ENCODE results near the gene CD101. TPM values are rescaled to one million over a fixed set of nuclear protein-coding genes. Genes with fewer than 3 reads are reported as not detected.

The CD101 gene
- total RNA-seq, 2 experiments from 2014 or later: 28.6 to 34.4 TPM

DNA sequence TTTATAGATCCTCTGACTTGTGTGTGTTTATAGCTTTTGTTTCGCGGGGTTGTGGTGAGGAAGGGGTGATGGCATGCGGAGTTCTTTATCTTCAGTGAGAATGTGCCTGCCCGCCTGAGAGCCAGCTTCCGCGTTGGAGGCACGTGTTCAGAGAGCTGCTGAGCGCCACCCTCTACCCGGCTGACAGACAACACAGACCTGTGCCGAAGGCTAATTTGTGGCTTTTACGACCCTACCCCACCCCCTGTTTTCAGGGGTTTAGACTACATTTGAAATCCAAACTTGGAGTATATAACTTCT is 14.4 kb upstream of the CD101 start:
- Mint-ChIP-seq H3K9me3 (ENCODE audit: insufficient read depth) (no peaks in the 10 kb centered on the region), H3K4me3 (peak overlapping the region; percentile 56), H3K27me3 (ENCODE audit: low read depth) (no peaks in the 10 kb centered on the region), H3K4me1 (ENCODE audit: low read depth) (peaks cover 48% of the 10 kb centered on the region), H3K36me3 (ENCODE audit: low read depth) (no peaks in the 10 kb centered on the region), H3K27ac (peak overlapping the region; percentile 88)
- CTCF ChIA-PET: interaction anchor here (0.9 to 1.9 kb wide), 7 partner anchors 9 to 254 kb away, joined by 3 to 12 read pairs (median 5); partner anchors contain the start of gene CD101
- POLR2A ChIA-PET: interaction anchor here (0.7 to 1.5 kb wide), 6 partner anchors 13 to 248 kb away, joined by 3 to 5 read pairs (median 4); partner anchors contain the start of gene CD101
- ATAC-seq: peak; percentile 93
- DNase-seq: peak; percentile 76

DNA sequence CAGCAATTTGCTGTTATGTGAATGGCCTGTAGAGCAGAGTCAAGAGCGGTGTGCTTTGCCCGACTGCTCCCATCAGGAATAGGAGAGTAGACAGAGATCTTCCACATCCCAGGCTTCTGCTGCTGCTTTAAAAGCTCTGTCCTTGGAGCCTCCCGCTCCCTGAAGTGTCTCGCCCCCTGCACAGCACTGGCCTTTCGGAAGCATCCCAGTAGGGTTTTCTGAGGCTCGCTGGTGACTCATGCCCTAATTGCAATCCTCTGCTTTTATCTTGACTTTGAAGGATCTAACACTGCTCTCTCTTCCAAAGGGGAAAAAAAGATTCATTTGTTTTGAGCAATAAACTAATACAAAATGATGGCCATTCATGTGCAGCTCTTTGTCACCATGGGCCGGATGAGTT is 13.3 kb upstream of the CD101 start:
- Mint-ChIP-seq H3K36me3 (ENCODE audit: low read depth) (no peaks in the 10 kb centered on the region), H3K9me3 (ENCODE audit: insufficient read depth) (no peaks in the 10 kb centered on the region), H3K27ac (no peak overlapping the region), H3K27me3 (ENCODE audit: low read depth) (no peaks in the 10 kb centered on the region), H3K4me3 (no peak overlapping the region), H3K4me1 (ENCODE audit: low read depth) (peaks cover 48% of the 10 kb centered on the region)
- no peak for ATAC-seq
- CTCF ChIA-PET: no interaction called here
- POLR2A ChIA-PET: interaction anchor here (0.5 to 0.9 kb wide), 2 partner anchors 34 to 72 kb away, joined by 3 to 4 read pairs; partner anchors contain the start of gene TTF2
- no peak for DNase-seq

- Mint-ChIP-seq H3K27me3 (ENCODE audit: low read depth) (no peaks in the 10 kb centered on the region), H3K36me3 (ENCODE audit: low read depth) (no peaks in the 10 kb centered on the region), H3K27ac (no peak overlapping the region), H3K4me3 (no peak overlapping the region), H3K4me1 (ENCODE audit: low read depth) (peaks cover 48% of the 10 kb centered on the region), H3K9me3 (ENCODE audit: insufficient read depth) (no peaks in the 10 kb centered on the region)
- ATAC-seq (no peak), DNase-seq (no peak)
- CTCF ChIA-PET: interaction anchor here (1.4 kb wide), 1 partner anchor 68 kb away, joined by 4 read pairs; no protein-coding TSS in a partner anchor
- POLR2A ChIA-PET: interaction anchor here (0.5 to 0.9 kb wide), 2 partner anchors 34 to 71 kb away, joined by 3 to 4 read pairs; partner anchors contain the start of gene TTF2
Observed at GRCh38 chr1:116988908-116989307, 12.7 kb upstream of the CD101 start.

DNA sequence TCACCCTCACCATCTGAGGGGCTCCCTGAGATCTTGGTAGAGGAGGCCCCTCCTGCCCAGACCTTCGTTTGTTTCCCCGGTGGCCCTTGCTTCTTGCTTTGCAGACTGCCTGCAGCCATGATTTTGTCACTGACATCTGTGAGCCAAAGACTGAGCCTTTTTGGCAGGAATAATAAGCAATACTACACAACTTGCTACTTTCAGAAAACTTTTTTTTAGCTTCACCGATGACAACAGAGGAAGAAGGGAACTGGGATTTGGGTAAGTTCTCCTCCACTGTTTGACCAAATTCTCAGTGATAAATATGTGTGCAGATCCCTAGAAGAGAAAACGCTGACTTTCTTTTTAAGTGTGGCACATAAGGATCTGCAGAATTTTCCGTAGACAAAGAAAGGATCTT is 11.7 kb upstream of the CD101 start:
- POLR2A ChIA-PET: no interaction called here

GRCh38 chr1:116990612-116991151 is 10.9 kb upstream of the CD101 start:
- no peaks in the 10 kb centered on the region for H3K9me3 Mint-ChIP-seq (ENCODE audit: insufficient read depth)
- H3K36me3 Mint-ChIP-seq (ENCODE audit: low read depth): no peaks in the 10 kb centered on the region
- H3K27me3 Mint-ChIP-seq (ENCODE audit: low read depth): no peaks in the 10 kb centered on the region
- ChIA-PET POLR2A (no interaction called here), CTCF (no interaction called here)
- peaks cover 39% of the 10 kb centered on the region for H3K4me1 Mint-ChIP-seq (ENCODE audit: low read depth)
- no peak overlapping the region for H3K4me3 Mint-ChIP-seq
- H3K27ac Mint-ChIP-seq: no peak overlapping the region
- DNase-seq: no peak
- ATAC-seq: no peak

More for the DNA sequence above, 11.7 kb upstream of the CD101 start:
- Mint-ChIP-seq H3K9me3 (ENCODE audit: insufficient read depth) (no peaks in the 10 kb centered on the region), H3K4me1 (ENCODE audit: low read depth) (peaks cover 39% of the 10 kb centered on the region), H3K4me3 (no peak overlapping the region), H3K27ac (no peak overlapping the region), H3K27me3 (ENCODE audit: low read depth) (no peaks in the 10 kb centered on the region), H3K36me3 (ENCODE audit: low read depth) (no peaks in the 10 kb centered on the region)
- CTCF ChIA-PET: interaction anchor here (1.4 kb wide), 1 partner anchor 67 kb away, joined by 4 read pairs; no protein-coding TSS in a partner anchor
- DNase-seq (no peak), ATAC-seq (no peak)

DNA sequence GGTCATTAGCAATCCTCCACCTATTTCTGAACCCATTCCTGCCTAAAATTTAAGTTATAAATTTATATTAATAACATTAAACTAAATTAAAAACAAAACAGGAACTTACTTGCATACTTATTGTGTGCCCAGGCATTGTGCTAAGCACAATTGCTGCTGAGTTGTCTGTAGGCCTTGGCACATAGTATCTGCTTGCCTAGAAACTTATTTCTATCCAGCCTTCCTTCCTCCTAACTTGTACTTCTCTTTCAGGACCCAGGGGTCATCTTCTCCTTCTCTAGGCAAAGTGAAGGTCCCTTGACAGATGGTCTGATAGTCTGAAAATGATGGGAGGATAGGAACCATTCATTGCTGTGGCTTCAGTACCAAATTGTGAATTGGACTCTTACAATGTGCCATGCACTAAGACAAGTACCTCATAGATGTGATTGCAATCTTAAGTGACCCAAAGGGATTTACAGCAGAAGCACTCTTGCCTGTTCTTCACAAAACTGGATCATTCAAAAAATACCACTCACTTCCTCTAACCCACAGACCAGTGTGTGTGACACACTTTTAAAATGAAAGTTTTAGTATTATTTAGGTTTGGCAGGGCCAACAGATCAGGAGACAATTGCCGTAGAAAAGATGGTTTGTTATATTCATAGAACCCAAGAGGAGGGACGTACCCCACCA is 10.3 kb upstream of the CD101 start:
- POLR2A ChIA-PET: no interaction called here

DNA sequence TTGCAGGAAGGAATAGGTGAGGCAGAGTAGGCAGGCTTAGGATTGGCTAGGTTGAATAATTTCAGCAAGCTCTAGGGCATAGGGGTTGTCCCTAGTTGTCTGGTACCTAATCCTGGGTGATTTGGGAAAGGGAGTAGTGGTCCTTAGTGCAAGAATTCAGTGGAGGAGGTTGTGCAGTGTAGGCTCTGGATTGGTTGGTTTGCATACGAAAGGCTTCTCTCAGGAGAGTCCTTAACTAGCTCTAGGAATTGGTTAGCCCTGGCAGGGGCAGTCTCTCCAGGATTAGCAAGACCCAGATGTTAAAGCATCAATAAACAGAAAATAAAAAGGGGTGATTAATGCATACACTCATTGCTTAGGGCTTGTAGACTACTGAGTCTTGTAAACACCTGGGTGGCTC is 9.6 kb upstream of the CD101 start:
- no peaks in the 10 kb centered on the region for H3K36me3 Mint-ChIP-seq (ENCODE audit: low read depth)
- no peak for DNase-seq
- ChIA-PET CTCF (interaction anchor here (0.7 to 1.5 kb wide), 4 partner anchors 9 to 58 kb away, joined by 3 to 5 read pairs (median 3); no protein-coding TSS in a partner anchor), POLR2A (no interaction called here)
- H3K4me3 Mint-ChIP-seq: no peak overlapping the region
- peaks cover 28% of the 10 kb centered on the region for H3K4me1 Mint-ChIP-seq (ENCODE audit: low read depth)
- H3K27ac Mint-ChIP-seq: peak overlapping the region; percentile 59
- no peak for ATAC-seq
- no peaks in the 10 kb centered on the region for H3K9me3 Mint-ChIP-seq (ENCODE audit: insufficient read depth)
- H3K27me3 Mint-ChIP-seq (ENCODE audit: low read depth): no peaks in the 10 kb centered on the region

More for the DNA sequence above, 10.3 kb upstream of the CD101 start:
- DNase-seq (no peak), ATAC-seq (no peak)
- Mint-ChIP-seq H3K4me1 (ENCODE audit: low read depth) (peaks cover 34% of the 10 kb centered on the region), H3K9me3 (ENCODE audit: insufficient read depth) (no peaks in the 10 kb centered on the region), H3K27ac (peak overlapping the region; percentile 59), H3K4me3 (no peak overlapping the region), H3K27me3 (ENCODE audit: low read depth) (no peaks in the 10 kb centered on the region), H3K36me3 (ENCODE audit: low read depth) (no peaks in the 10 kb centered on the region)
- CTCF ChIA-PET: interaction anchor here (0.7 to 1.5 kb wide), 3 partner anchors 9 to 57 kb away, joined by 3 to 5 read pairs (median 3); no protein-coding TSS in a partner anchor

DNA sequence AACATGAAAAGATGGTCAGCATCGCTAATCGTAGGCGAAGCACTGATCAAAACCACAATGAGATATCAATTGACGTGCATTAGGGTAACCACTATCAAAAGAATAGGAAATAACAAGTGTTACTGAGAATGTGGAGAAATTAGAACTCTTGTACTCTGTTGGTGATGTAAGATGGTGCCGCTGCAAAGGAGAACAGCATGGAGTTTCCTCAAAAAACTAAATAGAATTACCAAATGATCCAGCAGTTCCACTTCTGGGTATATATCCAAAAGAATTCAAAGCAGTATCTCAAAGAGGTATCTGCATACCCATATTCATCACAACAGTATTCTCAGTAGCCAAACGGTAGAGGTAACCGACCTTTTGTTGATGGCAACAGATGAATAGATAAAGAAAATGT is 8.3 kb upstream of the CD101 start:
- ATAC-seq (no peak), DNase-seq (no peak)
- ChIA-PET CTCF (no interaction called here), POLR2A (no interaction called here)
- Mint-ChIP-seq H3K4me3 (no peak overlapping the region), H3K36me3 (ENCODE audit: low read depth) (no peaks in the 10 kb centered on the region), H3K27ac (no peak overlapping the region), H3K27me3 (ENCODE audit: low read depth) (no peaks in the 10 kb centered on the region), H3K9me3 (ENCODE audit: insufficient read depth) (no peaks in the 10 kb centered on the region), H3K4me1 (ENCODE audit: low read depth) (peaks cover 15% of the 10 kb centered on the region)

DNA sequence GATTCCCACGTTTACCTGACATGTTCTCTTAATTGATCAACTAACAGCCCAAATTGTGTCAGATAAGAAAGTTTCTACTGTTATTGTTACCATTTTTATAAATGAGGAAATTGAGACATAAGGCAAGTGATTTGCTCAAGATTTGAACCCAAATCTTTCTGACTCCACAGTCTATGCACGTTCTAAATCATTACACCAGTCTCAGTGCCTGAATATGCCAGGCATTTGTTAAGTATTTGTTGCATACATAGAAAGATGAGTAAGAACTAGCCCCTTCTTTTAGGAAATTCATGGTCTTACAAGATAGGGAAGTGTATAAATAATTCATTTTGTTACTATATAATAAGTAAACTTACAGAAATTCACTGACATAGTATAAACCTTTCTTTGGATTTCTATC is 7.1 kb upstream of the CD101 start:
- Mint-ChIP-seq H3K9me3 (ENCODE audit: insufficient read depth) (no peaks in the 10 kb centered on the region), H3K27ac (no peak overlapping the region), H3K27me3 (ENCODE audit: low read depth) (no peaks in the 10 kb centered on the region), H3K4me1 (ENCODE audit: low read depth) (peaks cover 11% of the 10 kb centered on the region), H3K36me3 (ENCODE audit: low read depth) (no peaks in the 10 kb centered on the region), H3K4me3 (no peak overlapping the region)
- ChIA-PET POLR2A (no interaction called here), CTCF (interaction anchor here (2.1 kb wide), 1 partner anchor 15 kb away, joined by 7 read pairs; no protein-coding TSS in a partner anchor)
- DNase-seq (no peak), ATAC-seq (no peak)

- Mint-ChIP-seq H3K27ac (no peak overlapping the region), H3K9me3 (ENCODE audit: insufficient read depth) (no peaks in the 10 kb centered on the region), H3K4me3 (no peak overlapping the region), H3K4me1 (ENCODE audit: low read depth) (peaks cover 26% of the 10 kb centered on the region), H3K27me3 (ENCODE audit: low read depth) (no peaks in the 10 kb centered on the region), H3K36me3 (ENCODE audit: low read depth) (peaks cover 2% of the 10 kb centered on the region)
- ChIA-PET POLR2A (no interaction called here), CTCF (interaction anchor here (2.0 to 2.1 kb wide), 2 partner anchors 11 to 260 kb away, joined by 4 to 12 read pairs; no protein-coding TSS in a partner anchor)
- no peak for DNase-seq
- no peak for ATAC-seq
Observed at GRCh38 chr1:116997066-116997465, 4.5 kb upstream of the CD101 start.

DNA sequence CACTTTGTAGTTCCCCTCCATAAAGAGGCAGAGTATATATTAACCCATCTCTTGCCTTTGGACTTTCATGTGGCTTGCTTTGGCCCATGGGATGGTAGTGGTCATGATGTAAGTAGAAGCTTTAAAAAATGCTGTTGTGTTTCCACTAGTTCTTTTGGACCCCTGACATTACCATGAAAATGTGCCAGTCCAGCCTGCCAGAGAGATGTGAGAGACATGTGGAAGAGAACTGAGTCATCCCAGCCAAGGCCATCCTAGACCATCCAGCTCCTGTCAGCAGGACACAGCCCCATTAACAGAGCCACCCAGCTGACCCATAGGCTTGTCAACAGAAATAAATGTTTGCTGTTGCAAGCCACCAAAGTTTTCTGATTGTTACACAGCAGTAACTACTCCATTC is 3.9 kb upstream of the CD101 start:
- ATAC-seq (no peak), DNase-seq (no peak)
- Mint-ChIP-seq H3K36me3 (ENCODE audit: low read depth) (peaks cover 5% of the 10 kb centered on the region), H3K9me3 (ENCODE audit: insufficient read depth) (no peaks in the 10 kb centered on the region), H3K4me3 (no peak overlapping the region), H3K27me3 (ENCODE audit: low read depth) (no peaks in the 10 kb centered on the region), H3K27ac (no peak overlapping the region), H3K4me1 (ENCODE audit: low read depth) (peaks cover 28% of the 10 kb centered on the region)
- ChIA-PET CTCF (interaction anchor here (2.1 kb wide), 1 partner anchor 11 kb away, joined by 12 read pairs; no protein-coding TSS in a partner anchor), POLR2A (no interaction called here)

DNA sequence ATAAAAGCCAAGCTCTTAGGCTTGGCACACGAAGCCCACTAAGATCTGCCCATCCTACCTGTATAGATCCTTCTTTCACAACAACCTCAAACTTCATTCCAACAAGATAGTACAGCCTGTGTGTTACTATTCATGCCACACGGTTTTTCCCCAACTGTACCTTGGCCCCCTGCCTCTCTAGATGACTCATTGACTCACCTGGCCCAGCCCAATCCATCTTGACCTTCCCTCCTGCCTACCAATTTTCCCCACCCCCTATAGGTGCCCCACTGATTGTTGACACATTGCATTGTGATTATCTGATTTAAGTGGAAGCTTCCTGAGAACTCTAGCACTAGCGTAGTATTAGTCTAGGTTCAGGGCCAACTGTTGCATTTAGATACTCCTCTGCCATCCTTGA is 2.0 kb upstream of the CD101 start:
- Mint-ChIP-seq H3K4me3 (no peak overlapping the region), H3K27ac (peak overlapping the region; percentile 21), H3K36me3 (ENCODE audit: low read depth) (peaks cover 12% of the 10 kb centered on the region), H3K4me1 (ENCODE audit: low read depth) (peaks cover 46% of the 10 kb centered on the region), H3K27me3 (ENCODE audit: low read depth) (no peaks in the 10 kb centered on the region), H3K9me3 (ENCODE audit: insufficient read depth) (no peaks in the 10 kb centered on the region)
- POLR2A ChIA-PET: no interaction called here
- ATAC-seq (no peak), DNase-seq (no peak)
- CTCF ChIA-PET: interaction anchor here (1.1 to 3.1 kb wide), 2 partner anchors 10 to 13 kb away, joined by 3 to 21 read pairs; no protein-coding TSS in a partner anchor

Measured in activated CD8-positive, alpha-beta T cell treated with anti-CD3 and anti-CD28 coated beads, Interleukin-2, amount 10 ng/mL, durations not matched to agents 7 days and 5 days (primary cell).